Gastrocnemius medialis (tissue), 4 donors: ENCODE data around the gene CEL.

Experiments used
- CTCF ChIP-seq, 5 experiments: fragments of 450-650 bp in 3 of 5; fragments of 200-600 bp in 2 of 5; sonication (generic) in 2 of 5; IDR thresholded peaks in 4 of 5; conservative IDR thresholded peaks in 1 of 5; 1 replicate in 4 of 5; 2 replicates in 1 of 5; pipeline ENCODE4 v1.5.1; 2016 to 2019; ENCODE audit warnings: antibody characterized with exemption in 5 of 5, mild to moderate bottlenecking in 3 of 5, moderate library complexity in 3 of 5
- POLR2A ChIP-seq, 2 donors: fragments of 450-650 bp; IDR thresholded peaks; one replicate each; pipeline ENCODE4 v1.6.1; 2017; ENCODE audit warnings: antibody characterized with exemption in 2 of 2, mild to moderate bottlenecking in 2 of 2, moderate library complexity in 2 of 2

- no peak for TF ChIP-seq CTCF (IDR thresholded peaks at IDR 0.05 in 4 of 5, conservative IDR thresholded peaks at IDR 0.05 in 1 of 5)
- no peak for TF ChIP-seq POLR2A (IDR thresholded peaks at IDR 0.05)
Observed at GRCh38 chr9:133098104-133098754, 36.4 kb downstream of the CEL start.
